ENCODE data around the gene DIPK2A.

Gene DIPK2A

DNA sequence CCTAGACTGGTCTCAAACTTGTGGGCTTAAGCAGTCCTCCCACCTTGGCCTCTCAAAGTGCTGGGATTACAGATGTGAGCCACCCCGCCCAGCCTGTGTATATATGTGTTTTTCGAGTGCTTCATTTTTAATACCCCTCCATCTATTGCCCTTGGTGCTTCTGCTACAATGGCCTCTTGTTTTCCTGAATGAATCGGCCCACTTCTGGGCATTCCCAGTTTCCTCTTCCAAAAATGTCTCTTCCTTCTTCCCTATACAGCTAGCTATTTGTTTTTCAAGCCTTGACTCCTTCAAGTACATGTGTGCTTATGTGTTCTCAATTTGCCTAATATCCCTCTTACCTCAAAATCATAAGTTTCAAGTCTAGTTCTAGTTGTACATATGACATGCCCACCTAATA is 16.7 kb downstream of the DIPK2A start:
- DNase-seq (ENCODE audit: low read depth): no peak
- no peak overlapping the region for H3K4me3 ChIP-seq (ENCODE audit: low read depth, low read length)
- TF ChIP-seq, protein P1, sequence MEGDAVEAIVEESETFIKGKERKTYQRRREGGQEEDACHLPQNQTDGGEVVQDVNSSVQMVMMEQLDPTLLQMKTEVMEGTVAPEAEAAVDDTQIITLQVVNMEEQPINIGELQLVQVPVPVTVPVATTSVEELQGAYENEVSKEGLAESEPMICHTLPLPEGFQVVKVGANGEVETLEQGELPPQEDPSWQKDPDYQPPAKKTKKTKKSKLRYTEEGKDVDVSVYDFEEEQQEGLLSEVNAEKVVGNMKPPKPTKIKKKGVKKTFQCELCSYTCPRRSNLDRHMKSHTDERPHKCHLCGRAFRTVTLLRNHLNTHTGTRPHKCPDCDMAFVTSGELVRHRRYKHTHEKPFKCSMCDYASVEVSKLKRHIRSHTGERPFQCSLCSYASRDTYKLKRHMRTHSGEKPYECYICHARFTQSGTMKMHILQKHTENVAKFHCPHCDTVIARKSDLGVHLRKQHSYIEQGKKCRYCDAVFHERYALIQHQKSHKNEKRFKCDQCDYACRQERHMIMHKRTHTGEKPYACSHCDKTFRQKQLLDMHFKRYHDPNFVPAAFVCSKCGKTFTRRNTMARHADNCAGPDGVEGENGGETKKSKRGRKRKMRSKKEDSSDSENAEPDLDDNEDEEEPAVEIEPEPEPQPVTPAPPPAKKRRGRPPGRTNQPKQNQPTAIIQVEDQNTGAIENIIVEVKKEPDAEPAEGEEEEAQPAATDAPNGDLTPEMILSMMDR (IDR thresholded peaks at IDR 0.05; ENCODE audit: insufficient read depth, low read depth, low read length, missing control alignments): no peak

DNA sequence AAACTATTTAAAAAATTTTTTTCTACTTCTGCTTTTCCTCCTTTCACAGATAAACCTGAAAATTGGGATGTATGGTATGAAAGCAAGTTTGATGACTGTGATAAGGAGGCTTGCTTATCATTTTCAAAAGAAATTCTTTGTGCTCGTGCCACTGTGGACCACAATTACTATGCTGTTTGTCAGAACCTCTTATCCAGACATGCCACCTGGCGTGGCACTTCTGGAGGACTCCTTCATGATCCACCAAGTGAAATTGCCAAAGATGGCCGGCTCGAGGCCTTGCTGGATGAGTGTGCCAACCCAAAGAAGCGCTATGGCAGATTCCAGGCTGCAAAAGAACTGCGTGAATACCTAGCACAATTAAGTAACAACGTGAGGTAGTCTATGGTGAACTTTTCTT is 17.8 kb downstream of the DIPK2A start:
- H3K4me3 ChIP-seq (ENCODE audit: low read depth, low read length): no peak overlapping the region
- TF ChIP-seq, protein P1 (IDR thresholded peaks at IDR 0.05; ENCODE audit: insufficient read depth, low read depth, low read length, missing control alignments): no peak
- DNase-seq (ENCODE audit: low read depth): no peak

DNA sequence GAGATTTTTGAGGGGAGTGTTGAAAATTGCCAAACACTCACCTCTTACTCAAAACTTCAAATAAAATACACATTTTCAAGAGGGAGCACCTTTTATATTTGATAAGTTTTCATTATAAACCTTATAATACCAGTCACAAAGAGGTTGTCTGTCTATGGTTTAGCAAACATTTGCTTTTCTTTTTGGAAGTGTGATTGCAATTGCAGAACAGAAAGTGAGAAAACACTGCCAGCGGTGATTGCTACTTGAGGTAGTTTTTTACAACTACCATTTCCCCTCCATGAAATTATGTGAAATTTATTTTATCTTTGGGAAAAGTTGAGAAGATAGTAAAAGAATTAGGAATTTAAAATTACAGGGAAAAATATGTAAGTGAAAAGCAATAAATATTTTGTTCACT is 20.1 kb downstream of the DIPK2A start:
- TF ChIP-seq, protein P1 (IDR thresholded peaks at IDR 0.05; ENCODE audit: insufficient read depth, low read depth, low read length, missing control alignments): no peak
- H3K4me3 ChIP-seq (ENCODE audit: low read depth, low read length): no peak overlapping the region
- DNase-seq (ENCODE audit: low read depth): no peak

DNA sequence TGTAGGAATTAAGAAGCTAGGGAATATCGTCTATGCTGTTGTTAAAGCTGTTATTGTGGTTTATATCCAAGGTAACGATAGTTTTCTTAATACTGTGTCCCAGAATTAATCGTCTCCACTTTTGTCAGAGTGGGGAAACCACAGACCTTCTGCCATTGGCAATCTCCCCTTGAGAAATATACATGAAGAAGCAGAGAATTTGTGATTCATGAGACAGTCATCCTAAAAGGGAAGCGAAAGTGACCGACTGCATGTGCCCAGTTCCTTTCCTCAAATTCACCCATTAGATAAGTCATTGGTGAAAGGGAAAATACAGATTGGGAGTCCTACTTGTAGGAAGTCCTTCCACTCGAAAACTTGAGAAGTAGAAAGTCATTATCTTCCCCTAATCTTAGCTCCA is 26.6 kb downstream of the DIPK2A start:
- TF ChIP-seq, protein P1 (IDR thresholded peaks at IDR 0.05; ENCODE audit: insufficient read depth, low read depth, low read length, missing control alignments): no peak

DNA sequence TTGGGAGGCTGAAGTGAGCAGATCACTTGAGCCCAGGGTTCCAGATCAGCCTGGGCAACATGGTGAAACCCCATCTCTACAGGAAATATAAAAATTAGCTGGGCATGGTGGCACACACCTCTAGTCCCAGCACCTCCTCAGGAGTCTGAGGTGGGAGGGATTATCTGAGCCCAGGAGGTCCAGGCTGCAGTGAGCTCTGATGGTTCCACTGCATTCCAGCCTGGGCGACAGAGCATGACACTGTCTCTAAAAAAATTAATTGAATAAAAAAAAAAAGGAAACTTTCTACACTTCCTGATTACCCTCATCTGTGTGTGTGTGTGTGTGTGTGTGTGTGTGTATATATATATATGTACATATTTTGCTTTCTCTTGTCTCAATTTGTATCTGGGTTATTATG is 31.4 kb downstream of the DIPK2A start:
- TF ChIP-seq, protein P1 (IDR thresholded peaks at IDR 0.05; ENCODE audit: insufficient read depth, low read depth, low read length, missing control alignments): no peak
- DNase-seq (ENCODE audit: low read depth): no peak
- H3K4me3 ChIP-seq (ENCODE audit: low read depth, low read length): no peak overlapping the region

More for the DNA sequence above, 26.6 kb downstream of the DIPK2A start:
- no peak overlapping the region for H3K4me3 ChIP-seq (ENCODE audit: low read depth, low read length)
- peak; percentile 24 for DNase-seq (ENCODE audit: low read depth)

DNA sequence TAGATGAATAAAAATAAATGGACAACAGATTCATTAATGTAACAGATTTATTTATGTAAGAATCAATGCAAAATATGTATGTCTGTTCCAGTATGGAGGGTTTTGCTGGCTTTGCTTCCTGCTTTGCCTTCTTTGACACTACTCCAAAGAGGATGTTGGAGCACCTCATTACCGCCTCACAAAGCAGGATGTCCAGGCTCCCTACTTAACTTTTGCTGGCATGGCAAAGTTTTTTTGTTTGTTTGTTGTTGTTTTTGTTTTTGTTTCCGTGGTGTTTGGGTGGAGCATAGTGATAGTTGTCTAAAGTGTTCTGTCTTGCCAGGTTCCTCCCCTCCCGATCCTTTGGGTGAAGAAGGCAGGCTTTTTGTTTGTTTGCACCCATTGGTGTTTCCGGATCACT is 38.7 kb downstream of the DIPK2A start:
- H3K4me3 ChIP-seq (ENCODE audit: low read depth, low read length): no peak overlapping the region
- TF ChIP-seq, protein P1 (IDR thresholded peaks at IDR 0.05; ENCODE audit: insufficient read depth, low read depth, low read length, missing control alignments): no peak
- no peak for DNase-seq (ENCODE audit: low read depth)

DNA sequence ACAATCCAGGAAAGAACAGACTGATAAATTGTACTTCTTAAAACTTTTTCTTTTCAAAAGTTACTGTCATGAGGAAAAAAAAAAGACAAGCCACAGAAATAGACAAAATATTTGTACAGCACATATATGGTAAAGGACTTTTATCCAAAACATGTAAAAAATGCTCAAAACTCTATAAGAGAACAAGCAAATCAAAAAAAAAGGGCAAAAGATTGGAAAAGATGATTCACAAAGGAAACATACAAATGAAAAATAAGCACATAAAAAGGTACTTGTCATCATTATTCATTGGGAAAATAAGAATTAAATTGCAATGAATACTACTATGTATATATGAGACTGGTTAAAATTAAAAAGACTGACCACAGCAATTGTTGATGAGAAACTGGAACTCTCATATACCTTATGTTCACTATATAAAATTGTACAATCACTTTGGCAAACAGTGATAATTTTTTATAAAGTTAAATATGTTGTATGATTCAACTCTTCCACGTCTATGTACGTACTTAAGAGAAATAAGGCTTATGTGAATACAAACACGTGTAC is 39.7 kb downstream of the DIPK2A start:
- DNase-seq (ENCODE audit: low read depth): no peak
- TF ChIP-seq, protein P1 (IDR thresholded peaks at IDR 0.05; ENCODE audit: insufficient read depth, low read depth, low read length, missing control alignments): no peak
- no peak overlapping the region for H3K4me3 ChIP-seq (ENCODE audit: low read depth, low read length)

All from GM12865 (cell line).